ENCODE results near the gene HMMR. TPM values are rescaled to one million over a fixed set of nuclear protein-coding genes. Genes with fewer than 3 reads are reported as not detected.
A peak's percentile ranks its signal among the peaks of the same experiment; 100 is the strongest.

HMMR gene
- total RNA-seq, 1 experiment from 2014 or later: 74.6 TPM

DNA sequence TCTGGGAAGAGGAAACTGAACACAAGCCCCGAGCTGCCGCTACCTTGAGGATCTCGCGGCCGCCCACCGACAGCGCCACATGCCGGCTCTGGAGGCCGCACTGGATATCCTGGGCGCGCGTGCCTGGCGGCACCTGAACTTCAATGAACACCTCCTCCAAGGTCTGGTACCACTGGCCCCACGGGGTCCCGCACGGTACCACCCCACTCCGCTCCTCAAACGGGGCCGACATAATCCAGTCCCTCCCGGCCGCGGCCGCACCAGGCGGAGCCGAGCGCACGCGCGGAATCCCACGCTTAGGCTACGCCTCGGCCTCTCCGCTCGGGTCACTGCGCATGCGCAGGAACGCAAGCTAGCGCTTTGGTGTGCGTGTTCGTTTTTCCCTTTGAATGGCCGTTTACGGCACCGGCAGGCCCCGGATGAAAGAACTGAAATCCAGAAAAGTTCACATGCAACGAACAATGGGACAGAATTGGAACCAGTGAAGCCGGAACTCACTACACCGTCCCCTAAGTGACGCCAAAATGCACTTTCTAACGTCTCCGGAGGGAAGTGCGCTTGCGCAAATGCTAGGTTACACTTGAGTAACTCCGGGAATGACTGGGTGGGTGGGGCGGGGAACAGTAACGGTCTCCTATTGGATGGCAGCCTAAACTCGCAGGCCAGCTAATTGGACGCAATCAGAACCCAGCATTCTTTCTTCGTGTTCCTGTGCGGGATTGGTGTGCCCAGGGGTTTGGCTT, 442 bp upstream of the HMMR start, which contains the start of gene NUDCD2:
Gene NUDCD2, minus strand, starts transcription at position 284 of the 743 bp plus-strand sequence. Its CDS starts 52 bp downstream, at position 232.
- H3K9me3 ChIP-seq (ENCODE audit: low read length): no peaks in the 10 kb centered on the region
- H3K36me3 ChIP-seq (ENCODE audit: low read depth, low read length): peaks cover 12% of the 10 kb centered on the region
- H3K9ac ChIP-seq (ENCODE audit: low read length): peak within 1 kb of the TSS; percentile 98
- H3F3A ChIP-seq (ENCODE audit: low read length, unreplicated experiment): no peaks in the 10 kb centered on the region
- DNase-seq (peak; percentile 98), ATAC-seq (peak; percentile 80)
- CTCF ChIA-PET: interaction anchor here (0.6 kb wide), 1 partner anchor 22 kb away, joined by 3 read pairs; no protein-coding TSS in a partner anchor
- H3K4me1 ChIP-seq (ENCODE audit: insufficient read depth, low read length): peaks cover 13% of the 10 kb centered on the region
- peak within 1 kb of the TSS; percentile 98 for H2AFZ ChIP-seq (ENCODE audit: low read length)
- H3K4me3 ChIP-seq (ENCODE audit: low read length): peak within 1 kb of the TSS; percentile 82
- no peaks in the 10 kb centered on the region for H3K9me2 ChIP-seq (replicated peaks; ENCODE audit: low read length)
- intact Hi-C loops (cut with micrococcal nuclease): loop anchor here (1.0 kb wide), 2 partner anchors 23 to 45 kb away; partner anchors contain the start of genes CCNG1 and MAT2B
- no peaks in the 10 kb centered on the region; the same call in 1 of the 2 replicates for H4K20me1 ChIP-seq (ENCODE audit: low read length)
- H3K27me3 ChIP-seq (ENCODE audit: low read length): no peaks in the 10 kb centered on the region
- no TSS peak for BruUV-seq (replicated peaks)
- H3K27ac ChIP-seq (ENCODE audit: low read length): peak within 1 kb of the TSS; percentile 99
- peaks cover 94% of the 10 kb centered on the region for H3K79me2 ChIP-seq (ENCODE audit: low read length)
- TF ChIP-seq EZH2phosphoT487 (IDR thresholded peaks at IDR 0.05; ENCODE audit: borderline replicate concordance, low read length): no peak
- peak; percentile 49; the same call in 1 of the 2 replicates for TF ChIP-seq CTCF (conservative IDR thresholded peaks at IDR 0.05; ENCODE audit: low read depth, low read length)
- POLR2A ChIA-PET (ENCODE audit: unreplicated experiment): interaction anchor here (0.5 to 0.9 kb wide), 7 partner anchors 17 to 1226 kb away, joined by 3 to 16 read pairs (median 4); no protein-coding TSS in a partner anchor
- H3K4me2 ChIP-seq (ENCODE audit: low read length): peak within 1 kb of the TSS; percentile 96

DNA sequence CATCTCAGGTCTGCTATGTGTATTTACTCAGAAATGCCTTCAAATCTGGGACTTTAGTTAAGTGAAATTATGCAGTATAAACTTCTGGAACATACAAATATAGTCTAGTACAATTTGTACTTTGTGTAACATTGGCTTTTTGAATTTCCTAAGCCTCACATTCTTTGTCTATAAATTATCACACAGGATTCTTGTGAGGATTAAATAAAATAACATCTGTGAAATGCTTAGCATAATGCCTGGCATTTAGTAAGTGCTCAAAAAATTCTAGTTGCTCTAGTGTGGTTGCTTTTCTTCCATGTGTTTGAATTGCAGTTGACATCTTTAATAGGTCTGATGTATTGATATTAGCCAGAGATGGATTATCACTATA, 2.6 kb downstream of the HMMR start:
- peaks cover 79% of the 10 kb centered on the region for H3K79me2 ChIP-seq (ENCODE audit: low read length)
- CTCF ChIA-PET: no interaction called here

More for the DNA sequence above, 2.6 kb downstream of the HMMR start:
- Histone ChIP-seq H3K27ac (ENCODE audit: low read length) (no peak overlapping the region), H3K4me3 (ENCODE audit: low read length) (peak overlapping the region; percentile 82; the same call in 1 of the 2 replicates), H3K9me2 (replicated peaks; ENCODE audit: low read length) (no peaks in the 10 kb centered on the region), H3K27me3 (ENCODE audit: low read length) (no peaks in the 10 kb centered on the region), H3K4me2 (ENCODE audit: low read length) (peak overlapping the region; percentile 91), H3F3A (ENCODE audit: low read length, unreplicated experiment) (no peaks in the 10 kb centered on the region), H3K9me3 (ENCODE audit: low read length) (no peaks in the 10 kb centered on the region), H3K9ac (ENCODE audit: low read length) (no peak overlapping the region), H3K4me1 (ENCODE audit: insufficient read depth, low read length) (peaks cover 10% of the 10 kb centered on the region), H3K36me3 (ENCODE audit: low read depth, low read length) (peaks cover 19% of the 10 kb centered on the region), H4K20me1 (ENCODE audit: low read length) (no peaks in the 10 kb centered on the region; the same call in 1 of the 2 replicates), H2AFZ (ENCODE audit: low read length) (peak overlapping the region; percentile 73)
- TF ChIP-seq EZH2phosphoT487 (IDR thresholded peaks at IDR 0.05; ENCODE audit: borderline replicate concordance, low read length) (no peak), CTCF (conservative IDR thresholded peaks at IDR 0.05; ENCODE audit: low read depth, low read length) (no peak), EZH2 (IDR thresholded peaks at IDR 0.05; ENCODE audit: low read length, unreplicated experiment) (no peak)
- ATAC-seq: no peak
- no peak for DNase-seq
- intact Hi-C loops (cut with micrococcal nuclease): no loop called here
- no TSS peak for BruUV-seq (replicated peaks)
- POLR2A ChIA-PET (ENCODE audit: unreplicated experiment): no interaction called here

Data from PC-3 (cell line).